Activated CD4-positive, alpha-beta T cell treated with anti-CD3 and anti-CD28 coated beads, Interleukin-2, amount 50 U/mL, for 16 hours (primary cell): Measurements from ENCODE around the gene SLIT3.

ENCODE experiments used
- DNase-seq: peaks from one replicate; pipeline ENCODE4 v3.0.0-alpha.2; 2020

The SLIT3 gene

DNA sequence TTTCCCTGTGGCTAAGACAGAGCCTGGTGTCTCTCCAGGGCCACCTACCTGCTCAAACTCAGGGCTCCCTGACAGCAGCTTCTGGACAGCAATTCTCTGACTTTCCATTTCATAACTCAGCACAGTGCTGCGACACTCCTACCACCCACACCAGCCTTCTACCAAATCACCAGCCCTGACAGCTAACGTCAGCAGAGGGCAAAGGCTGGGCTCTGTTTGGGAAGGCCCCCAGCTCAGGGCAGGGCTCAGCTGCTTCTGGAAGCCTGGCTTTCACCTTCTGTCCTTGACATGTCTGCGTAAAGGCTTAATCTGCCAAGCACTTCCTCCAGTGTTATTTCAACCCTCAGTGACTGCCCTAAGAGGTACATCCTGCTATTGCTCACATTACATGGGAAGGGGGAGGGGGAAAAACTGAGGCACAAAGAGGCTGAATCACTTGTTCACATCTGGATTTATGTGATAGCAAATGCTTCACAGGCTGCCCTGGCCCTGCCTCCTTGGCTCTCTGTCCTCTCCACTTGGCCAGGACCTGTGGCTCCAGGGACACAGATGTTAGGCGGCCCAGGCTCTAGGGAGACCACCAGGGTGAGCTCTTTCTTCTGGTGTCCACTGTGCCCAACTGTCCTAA lies 619.3 kb downstream of the SLIT3 start:
- DNase-seq: no peak

DNA sequence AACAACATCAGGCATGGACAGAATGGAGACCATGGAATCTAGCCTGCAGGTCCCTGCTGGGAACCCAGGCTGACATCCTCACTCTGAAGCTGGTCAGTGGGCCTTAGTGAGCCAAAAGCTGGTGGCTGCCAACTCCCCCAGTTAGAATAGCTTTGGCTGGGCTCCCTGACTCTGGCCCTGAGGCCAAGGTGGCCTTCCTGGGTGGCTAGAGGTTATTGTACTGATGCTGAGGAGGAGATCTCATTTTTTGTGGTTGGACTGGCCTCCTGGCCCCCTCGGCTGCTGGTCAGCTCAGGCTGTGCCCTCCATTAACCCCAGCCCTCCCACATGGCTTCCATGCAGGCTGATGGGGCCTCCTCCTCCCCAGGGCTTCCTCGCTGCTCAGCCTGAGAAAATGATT lies 620.5 kb downstream of the SLIT3 start:
- no peak for DNase-seq

GRCh38 chr5:168679515-168679920 lies 621.4 kb downstream of the SLIT3 start:
- DNase-seq: peak; percentile 66

- no peak for DNase-seq
Observed at GRCh38 chr5:168676501-168676900, 624.4 kb downstream of the SLIT3 start.

GRCh38 chr5:168675883-168676408 lies 625.0 kb downstream of the SLIT3 start:
- no peak for DNase-seq

GRCh38 chr5:168674893-168675482 lies 626.0 kb downstream of the SLIT3 start:
- no peak for DNase-seq

DNA sequence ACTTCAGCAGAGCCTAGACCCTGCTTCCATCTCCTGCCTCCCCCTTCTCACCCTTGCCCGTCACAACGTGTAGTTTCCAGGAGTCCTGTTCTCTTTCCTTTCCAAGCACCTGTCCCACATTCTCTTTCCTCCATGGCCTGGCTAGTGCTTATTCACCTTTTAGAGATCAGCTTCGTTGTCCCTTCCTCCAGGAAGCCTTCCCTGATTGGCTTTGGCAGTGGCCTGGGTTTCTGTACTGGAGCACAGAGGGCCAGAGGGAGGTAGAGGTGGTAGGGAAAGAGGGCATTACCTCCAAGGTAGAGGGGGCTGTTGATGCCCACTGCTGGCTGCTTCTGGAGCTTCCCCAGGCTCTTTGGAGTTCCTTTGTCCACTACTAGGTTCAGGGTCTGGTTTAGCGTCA lies 628.1 kb downstream of the SLIT3 start:
- DNase-seq: no peak

GRCh38 chr5:168672016-168672415 lies 628.9 kb downstream of the SLIT3 start:
- DNase-seq: no peak

- no peak for DNase-seq
Observed at GRCh38 chr5:168670881-168671575, 629.9 kb downstream of the SLIT3 start.

DNA sequence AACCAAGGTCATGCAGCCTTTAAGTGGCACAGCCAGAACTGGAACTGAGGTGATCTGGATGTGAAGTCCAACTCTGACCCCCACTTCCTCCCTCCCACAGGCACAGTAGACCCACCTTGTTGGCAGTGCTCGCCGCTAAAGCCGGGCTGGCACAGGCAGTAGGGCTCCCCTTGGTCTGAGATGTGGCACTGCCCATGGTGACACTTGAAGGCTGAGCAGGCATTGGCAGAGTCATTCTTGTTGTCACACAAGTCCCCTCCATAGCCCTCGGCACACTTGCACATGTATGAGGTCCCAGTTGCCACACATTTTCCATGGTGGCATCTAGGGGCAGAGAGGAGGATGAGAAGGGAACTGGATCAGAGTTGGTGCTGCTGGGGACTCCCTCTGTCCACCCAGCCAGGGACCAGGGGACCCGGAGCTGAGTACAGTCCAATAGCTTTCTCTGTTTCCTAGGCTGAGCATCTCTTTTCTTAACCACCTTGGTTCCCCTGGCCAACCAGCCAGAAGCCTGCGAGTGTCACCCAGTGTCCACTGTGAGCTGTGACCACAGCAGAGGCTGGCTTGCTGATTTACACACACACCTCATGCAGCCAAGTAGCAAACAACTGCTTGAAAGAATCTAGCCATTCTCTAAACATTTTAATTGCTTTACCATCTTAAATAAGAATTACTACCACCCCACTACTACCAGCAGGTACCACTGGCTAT lies 631.1 kb downstream of the SLIT3 start:
- no peak for DNase-seq

DNA sequence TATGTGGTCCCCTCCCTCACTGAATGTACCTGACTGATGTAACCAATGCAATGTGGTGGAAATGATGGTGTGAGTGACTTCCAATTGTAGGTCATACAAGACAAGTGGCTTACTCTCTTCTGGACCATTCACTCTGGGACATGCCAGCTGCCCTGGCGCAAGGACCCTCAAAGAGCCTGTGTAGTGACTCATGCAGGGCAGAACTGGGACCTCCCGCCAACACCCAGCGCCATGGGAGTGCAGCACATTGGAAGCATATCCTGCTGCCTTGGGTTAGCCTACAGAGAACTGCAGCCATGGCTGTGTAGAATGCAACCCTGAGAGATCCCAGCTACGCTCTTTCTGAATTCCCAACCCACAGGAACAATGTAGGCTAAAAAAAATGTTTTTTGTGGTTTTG lies 631.8 kb downstream of the SLIT3 start:
- no peak for DNase-seq

- no peak for DNase-seq
Observed at GRCh38 chr5:168668078-168668477, 632.9 kb downstream of the SLIT3 start.

DNA sequence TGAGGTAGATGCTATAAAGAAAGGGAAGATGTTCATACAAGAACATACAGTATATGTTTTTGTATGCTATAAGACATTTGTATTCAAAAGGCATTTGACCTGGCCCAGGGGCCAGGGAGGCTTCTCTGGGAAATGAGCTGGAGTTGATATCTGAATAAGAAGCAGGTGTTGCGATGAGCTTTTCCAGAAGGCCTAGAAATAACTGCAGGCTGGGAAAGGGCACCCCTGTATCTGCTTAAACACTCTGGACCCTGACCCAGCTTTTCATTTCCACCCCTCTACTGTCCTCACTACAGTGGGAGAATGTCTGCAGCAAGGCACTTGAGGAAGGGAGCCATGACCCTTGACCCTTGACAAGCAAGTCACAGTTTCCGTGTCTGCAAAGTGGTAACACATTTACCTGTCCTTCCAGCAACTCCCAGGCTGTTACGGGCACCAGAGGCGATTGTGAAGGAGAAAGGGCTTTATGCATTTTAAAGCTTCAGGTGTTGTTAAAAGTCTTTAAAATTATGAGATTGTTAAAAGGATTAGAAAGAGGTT lies 633.6 kb downstream of the SLIT3 start:
- no peak for DNase-seq

- no peak for DNase-seq
Observed at GRCh38 chr5:168666356-168666755, 634.6 kb downstream of the SLIT3 start.

DNA sequence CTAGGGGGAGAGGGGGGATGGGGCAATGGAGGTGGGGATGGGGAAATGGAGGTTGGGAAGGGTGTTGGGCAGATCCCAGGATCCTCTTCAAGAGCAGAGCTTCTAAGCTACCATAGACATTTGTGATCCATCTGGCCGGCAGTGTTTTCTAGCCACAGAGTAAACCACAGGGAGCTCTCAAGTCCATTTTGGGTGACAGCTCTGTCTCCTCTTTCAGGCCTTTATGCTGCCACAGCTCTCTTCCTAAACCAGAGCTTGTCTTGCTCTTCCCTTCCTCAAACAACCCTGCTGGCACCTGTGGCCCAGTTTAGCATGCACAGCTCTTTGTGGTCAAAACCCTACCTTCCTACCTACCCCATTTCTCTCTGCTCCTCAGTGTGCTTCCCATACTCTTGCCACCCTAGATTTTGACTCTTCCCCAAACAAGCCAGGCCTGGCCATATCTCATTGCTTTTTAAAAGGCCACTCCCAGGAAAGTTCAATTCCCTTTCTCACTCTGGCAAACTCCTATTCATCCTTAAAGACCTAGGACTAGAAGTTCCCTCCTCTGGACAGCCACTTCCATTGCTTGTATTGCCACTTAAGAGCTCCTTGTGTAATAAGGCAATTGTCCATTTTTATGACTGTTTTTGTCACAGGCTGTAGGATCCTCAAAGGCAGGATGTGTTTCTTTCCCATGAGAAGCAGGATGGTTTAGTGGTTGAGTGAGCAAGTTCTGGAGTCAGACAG lies 637.5 kb downstream of the SLIT3 start:
- DNase-seq: no peak

DNA sequence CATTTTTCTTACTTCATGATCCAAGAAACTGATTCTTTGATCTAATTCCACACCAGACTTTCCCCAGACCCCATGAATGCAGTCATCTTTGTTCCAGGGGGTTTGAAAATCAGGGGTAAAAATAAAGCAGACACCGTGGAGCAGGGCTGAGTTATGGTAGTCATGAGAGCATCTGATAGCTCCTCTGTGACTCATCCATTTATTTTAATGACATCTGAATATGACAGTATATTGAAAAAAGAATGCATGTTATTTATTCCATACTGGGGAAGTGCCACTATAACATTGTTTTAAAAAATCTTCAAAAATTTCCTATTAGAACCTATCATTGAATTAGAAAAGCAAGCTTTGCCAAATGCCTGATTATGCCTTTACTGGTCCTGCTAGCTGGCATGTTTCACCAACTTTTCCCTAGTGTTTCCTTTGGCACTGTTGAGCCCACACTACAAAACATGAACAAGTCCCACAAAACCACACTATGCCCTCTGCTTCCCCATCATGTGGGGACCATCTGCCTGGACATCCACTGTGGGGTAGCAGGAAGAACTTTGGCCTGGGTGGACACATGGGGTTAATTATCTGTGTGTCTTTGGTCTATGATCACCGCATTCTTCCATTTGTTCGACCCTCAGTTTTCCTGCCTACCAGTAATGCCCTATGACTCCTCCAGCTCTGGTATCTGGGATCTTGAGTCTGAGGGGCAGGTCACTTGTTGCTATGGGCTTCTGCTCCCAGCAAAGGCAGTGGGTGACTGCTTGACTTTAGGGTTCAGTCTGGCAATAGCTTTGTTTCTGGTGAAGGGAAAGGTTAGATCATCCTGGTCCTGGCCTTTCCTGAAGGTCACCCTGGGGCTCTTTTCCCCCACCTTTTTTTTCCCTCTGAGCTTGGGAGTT lies 639.1 kb downstream of the SLIT3 start:
- DNase-seq: no peak

GRCh38 chr5:168660691-168661090 lies 640.2 kb downstream of the SLIT3 start:
- DNase-seq: no peak

GRCh38 chr5:168659286-168659847 lies 641.6 kb downstream of the SLIT3 start:
- DNase-seq: no peak

DNA sequence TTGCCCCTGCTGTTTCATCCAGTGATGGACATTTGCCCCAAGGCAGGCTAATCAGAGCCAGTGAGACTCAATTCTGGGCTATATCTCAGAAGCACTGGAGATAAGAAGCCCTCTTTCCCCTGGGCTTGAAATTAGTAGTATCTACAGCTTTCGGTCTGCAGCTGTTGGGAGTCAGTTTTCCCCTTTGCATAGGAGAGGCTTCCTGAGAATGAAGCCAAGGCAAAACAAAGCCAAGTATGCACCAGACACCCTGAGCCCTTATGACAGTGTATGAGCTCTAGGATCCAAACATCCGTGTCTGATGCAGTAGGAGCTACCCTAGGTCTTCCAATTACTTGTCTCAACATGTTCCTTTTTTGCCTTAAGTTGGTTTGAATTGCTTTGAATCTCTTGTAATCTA lies 642.5 kb downstream of the SLIT3 start:
- DNase-seq: no peak

GRCh38 chr5:168656633-168657032 lies 644.3 kb downstream of the SLIT3 start:
- no peak for DNase-seq

DNA sequence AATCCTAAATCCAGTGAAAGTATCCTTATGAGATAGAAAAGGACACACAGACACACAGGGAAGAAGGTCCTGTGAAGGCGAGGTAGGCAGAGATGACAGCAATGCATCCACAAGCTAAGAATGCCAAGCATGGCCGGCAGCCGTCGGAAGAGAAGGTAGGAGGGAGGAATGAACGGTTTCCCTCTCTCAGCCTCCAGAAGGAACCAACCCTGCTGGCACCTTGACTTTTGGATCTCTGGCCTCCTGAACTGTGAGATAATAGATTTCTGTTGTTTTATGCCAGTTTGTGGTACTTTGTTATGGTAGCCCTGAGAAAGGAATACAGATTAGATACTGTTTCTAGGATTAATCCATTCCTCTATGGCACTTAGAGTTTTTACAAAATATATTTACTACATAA lies 645.6 kb downstream of the SLIT3 start:
- no peak for DNase-seq
